HG03135 (cell line): ENCODE data around the gene CFLAR.
A peak's percentile ranks its signal among the peaks of the same experiment; 100 is the strongest.

Source experiments
- ATAC-seq: cut with Tn5 transposase; IDR thresholded peaks from one replicate; pipeline ENCODE4 v1.9.1; 2021; ENCODE audit warnings: mild to moderate bottlenecking, moderate library complexity; ENCODE audit not compliant: unreplicated experiment

The CFLAR gene

DNA sequence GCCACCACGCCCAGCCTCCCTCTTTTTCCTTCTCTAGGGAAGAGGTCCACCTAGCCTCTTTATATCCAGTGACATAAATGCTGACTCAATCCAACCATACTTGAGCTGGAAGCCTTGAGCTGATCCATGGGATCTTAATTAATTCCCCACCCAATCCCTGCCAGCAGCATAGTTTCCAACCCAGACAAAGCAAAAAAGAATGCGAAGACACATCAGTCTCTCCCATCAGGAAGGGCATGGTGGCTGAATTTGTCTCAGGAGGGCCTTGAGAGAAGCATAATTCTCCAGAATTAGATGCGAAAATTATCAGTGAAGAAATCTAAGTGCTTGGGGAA is 89.5 kb downstream of the CFLAR start:
- ATAC-seq = no peak

- peak; percentile 79 for ATAC-seq
Measured at GRCh38 chr2:201208563-201209252, 92.7 kb downstream of the CFLAR start.

- no peak for ATAC-seq
Measured at GRCh38 chr2:201215963-201216362, 100.0 kb downstream of the CFLAR start.

- no peak for ATAC-seq
Measured at GRCh38 chr2:201216918-201217317, 101.0 kb downstream of the CFLAR start.

- no peak for ATAC-seq
Measured at GRCh38 chr2:201218780-201219179, 102.8 kb downstream of the CFLAR start.

DNA sequence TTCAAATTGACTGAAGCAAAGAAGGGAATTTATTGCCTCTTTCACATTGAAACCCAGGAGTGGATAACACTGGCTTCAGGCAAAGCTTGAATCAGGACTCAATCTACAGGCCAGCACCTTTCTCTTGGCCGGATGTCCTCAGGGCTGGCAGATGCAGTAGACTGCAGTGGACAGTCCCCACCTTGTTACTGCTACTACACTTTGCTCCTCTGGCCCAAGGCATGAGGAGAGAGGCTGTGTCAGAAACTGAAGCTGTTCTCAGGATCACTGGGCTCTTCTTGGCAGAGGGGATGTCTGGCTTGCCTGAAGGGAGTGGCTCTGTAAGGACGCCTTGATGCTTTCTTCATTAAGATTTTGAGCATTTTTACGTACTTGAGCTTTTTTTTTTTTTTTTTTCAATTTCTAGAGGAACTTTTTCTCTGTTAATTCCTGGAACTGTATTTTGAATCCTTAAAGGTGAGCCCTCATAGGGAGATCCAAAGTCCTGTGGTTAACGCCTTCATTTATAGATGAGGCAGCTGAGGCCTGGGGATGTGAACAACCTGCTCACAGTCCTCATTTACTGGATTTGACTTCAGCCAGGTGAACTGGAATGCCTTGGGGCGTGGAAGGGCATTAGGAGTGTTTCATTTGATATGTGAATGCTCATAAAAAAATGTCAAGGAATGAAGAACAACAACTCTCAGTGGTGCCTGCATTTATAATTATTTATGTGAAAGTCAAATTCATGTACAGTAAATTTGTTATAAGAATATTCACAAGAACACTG is 103.5 kb downstream of the CFLAR start:
- no peak for ATAC-seq

- ATAC-seq = no peak
Measured at GRCh38 chr2:201220102-201220570, 104.2 kb downstream of the CFLAR start.

- peak; percentile 86 for ATAC-seq
Measured at GRCh38 chr2:201223089-201224073, 107.4 kb downstream of the CFLAR start.
